Endothelial cell of umbilical vein (primary cell): Measurements from ENCODE around the gene EFHC1. TPM values are rescaled to one million over a fixed set of nuclear protein-coding genes. Genes with fewer than 3 reads are reported as not detected.
A peak's percentile ranks its signal among the peaks of the same experiment; 100 is the strongest.

Experiments used
- BruUV-seq: library from RNA; stranded (reverse); fragments of 400-500 nt; replicated peaks from 2 replicates; lab custom pipeline; 2021; lab: Mats Ljungman, UMichigan
- CTCF ChIA-PET: fragments of 300-600, 350-600 bp; sonication (Branson Sonifier 250); formaldehyde crosslinking; loops from one replicate; lab custom pipeline; 2021; ENCODE audit warnings: antibody characterized with exemption, inconsistent platforms; lab: Charles Lee
- POLR2A ChIA-PET: fragments of 300-600, 350-600 bp; sonication (Branson Sonifier 250); formaldehyde crosslinking; loops from one replicate; lab custom pipeline; 2021; ENCODE audit warnings: antibody characterized with exemption, inconsistent platforms; lab: Charles Lee
- DNase-seq: peaks from one replicate; pipeline ENCODE4 v3.0.0-alpha.2; 2011; ENCODE audit warnings: low read depth, low spot score
- FAIRE-seq: peaks from 2 replicates; lab custom pipeline; 2011; peaks lifted over from hg19 to GRCh38; lab: Jason Lieb, UNC
- H2AFZ ChIP-seq: 2 replicates; pipeline ENCODE4 v1.6.0; 2012; ENCODE audit warnings: low read depth, low read length, control low read depth, inconsistent platforms
- H3K27ac ChIP-seq: 2 replicates; pipeline ENCODE4 v1.5.1; 2011; ENCODE audit warnings: low read depth, mild to moderate bottlenecking, control low read depth, low read length, moderate library complexity; ENCODE audit not compliant: insufficient read depth
- H3K27me3 ChIP-seq, 2 experiments: 2 replicates each; pipeline versions ENCODE4 v1.6.0 to v1.6.1; 2011; ENCODE audit warnings: low read length in 2 of 2, mixed read lengths in 1 of 2; ENCODE audit not compliant: control insufficient read depth in 2 of 2, insufficient read depth in 2 of 2
- H3K36me3 ChIP-seq, 2 experiments: 2 replicates in 1 of 2; 3 replicates in 1 of 2; pipeline ENCODE4 v1.5.1; 2011; ENCODE audit warnings: low read length in 2 of 2, mild to moderate bottlenecking in 1 of 2, moderate library complexity in 1 of 2; ENCODE audit not compliant: control insufficient read depth in 2 of 2, insufficient read depth in 2 of 2; ENCODE audit errors: extremely low read depth in 1 of 2
- H3K4me1 ChIP-seq: 3 replicates; pipeline ENCODE4 v1.5.1; 2011; ENCODE audit warnings: mild to moderate bottlenecking, low read length; ENCODE audit not compliant: control insufficient read depth, insufficient read depth; ENCODE audit errors: extremely low read depth
- H3K4me2 ChIP-seq: 2 replicates; pipeline ENCODE4 v1.6.1; 2011; ENCODE audit warnings: low read length, control low read depth, mixed read lengths; ENCODE audit not compliant: insufficient read depth
- H3K4me3 ChIP-seq, 3 experiments: fragments of 200-600 bp in 1 of 3; sonication (generic), shearing (Covaris generic) in 1 of 3; replicated peaks in 1 of 3; 2 replicates each; pipeline ENCODE4 v1.5.1; 2011 to 2016; ENCODE audit warnings: control low read depth in 3 of 3, low read length in 3 of 3, mild to moderate bottlenecking in 2 of 3, inconsistent platforms in 1 of 3, low read depth in 1 of 3, moderate library complexity in 1 of 3; ENCODE audit not compliant: insufficient read depth in 1 of 3
- H3K79me2 ChIP-seq: 2 replicates; pipeline ENCODE4 v1.6.0; 2012; ENCODE audit warnings: low read length, inconsistent platforms; ENCODE audit not compliant: control insufficient read depth, insufficient read depth
- H3K9ac ChIP-seq: replicated peaks from 2 replicates; pipeline ENCODE3; 2011; ENCODE audit warnings: low read length, control low read depth; ENCODE audit not compliant: insufficient read depth; ENCODE audit errors: extremely low read depth
- H3K9me1 ChIP-seq: replicated peaks from 3 replicates; pipeline ENCODE4 v1.6.0; 2011; ENCODE audit warnings: mild to moderate bottlenecking, low read length; ENCODE audit not compliant: control insufficient read depth, insufficient read depth; ENCODE audit errors: extremely low read depth
- H3K9me3 ChIP-seq: replicated peaks from 2 replicates; pipeline ENCODE4 v1.5.1; 2012; ENCODE audit warnings: low read length, inconsistent platforms; ENCODE audit not compliant: control insufficient read depth, insufficient read depth
- H4K20me1 ChIP-seq: replicated peaks from 2 replicates; pipeline ENCODE3; 2011; ENCODE audit warnings: mild to moderate bottlenecking, low read length; ENCODE audit not compliant: control insufficient read depth, insufficient read depth; ENCODE audit errors: extremely low read depth
- CTCF ChIP-seq, 2 donors: IDR thresholded peaks; 1 replicate in 1 of 2; 2 replicates in 1 of 2; pipeline ENCODE4 v1.5.1; 2011; ENCODE audit warnings: low read length in 2 of 2, mild to moderate bottlenecking in 2 of 2, moderate library complexity in 2 of 2, control low read depth in 1 of 2, inconsistent platforms in 1 of 2, low read depth in 1 of 2; ENCODE audit not compliant: insufficient read depth in 1 of 2; ENCODE audit errors: extremely low read depth in 1 of 2
- EZH2 ChIP-seq: IDR thresholded peaks from 2 replicates; pipeline ENCODE4 v1.6.1; 2012; ENCODE audit warnings: borderline replicate concordance, low read depth, mild to moderate bottlenecking, moderate library complexity, low read length, inconsistent platforms; ENCODE audit not compliant: severe bottlenecking
- FOS ChIP-seq: IDR thresholded peaks from 2 replicates; pipeline ENCODE4 v1.6.1; 2011; ENCODE audit warnings: mild to moderate bottlenecking, low read length, moderate library complexity, borderline replicate concordance; ENCODE audit not compliant: insufficient read depth
- GATA2 ChIP-seq: IDR thresholded peaks from 2 replicates; pipeline ENCODE4 v1.7.0; 2011; ENCODE audit warnings: low read depth, mild to moderate bottlenecking, moderate library complexity, mixed read lengths, low read length; ENCODE audit not compliant: insufficient read length, insufficient read depth
- JUN ChIP-seq: IDR thresholded peaks from 2 replicates; pipeline ENCODE4 v1.6.1; 2011; ENCODE audit warnings: borderline replicate concordance, low read depth; ENCODE audit not compliant: insufficient read length, insufficient read depth
- MAX ChIP-seq: IDR thresholded peaks from 2 replicates; pipeline ENCODE4 v1.6.1; 2011; ENCODE audit not compliant: insufficient read depth, insufficient read length
- MYC ChIP-seq: IDR thresholded peaks from one replicate; pipeline ENCODE4 v1.6.1; 2011; ENCODE audit warnings: mild to moderate bottlenecking, low read depth, low read length
- POLR2A ChIP-seq: IDR thresholded peaks from 2 replicates; pipeline ENCODE4 v1.6.1; 2012; ENCODE audit warnings: low read depth, mild to moderate bottlenecking, control low read depth, low read length
- POLR2AphosphoS5 ChIP-seq: IDR thresholded peaks from 2 replicates; pipeline ENCODE4 v1.6.1; 2012; ENCODE audit warnings: low read depth, mild to moderate bottlenecking, control low read depth, low read length, moderate library complexity; ENCODE audit not compliant: insufficient read depth
- dilution Hi-C: fragments of 300-500 bp; cut with MboI; formaldehyde crosslinking; loops from one replicate; pipeline ENCODE4 v1.15.0; 2019; ENCODE audit warnings: low sequenced_read_pairs; ENCODE audit not compliant: extremely low pct_ligation_motif_present
- intact Hi-C: fragments of 100-400 bp; cut with micrococcal nuclease; formaldehyde crosslinking; loops from one replicate; pipeline ENCODE4 v1.10.0; 2022
- polyA plus RNA-seq, 4 experiments: library from polyadenylated mRNA; depleted of rRNA in 3 of 4; stranded (reverse) in 3 of 4; unstranded in 1 of 4; fragments of >200 nt; gene quantifications; 2 replicates each; pipeline versions ENCODE4 v1.2.1 to v1.2.3, GENCODE V29; 2011 to 2012; ENCODE audit warnings: missing spikeins in 1 of 4
- total RNA-seq: library from RNA; stranded (reverse); gene quantifications from 2 replicates; pipeline ENCODE4 v1.2.3, GENCODE V29; 2021

EFHC1 gene
- total and polyA plus RNA-seq, 2 donors (not counting 3 experiments of a cell fraction or from before 2014, with no cell fraction given) = 14.6 to 17.6 TPM

GRCh38 chr6:52539607-52540006 is 119.5 kb downstream of the EFHC1 start:
- Histone ChIP-seq H3K4me2 (peak overlapping the region; percentile 4), H2AFZ (no peak overlapping the region), H3K27me3 (no peaks in the 10 kb centered on the region), H3K9me1 (no peaks in the 10 kb centered on the region), H3K4me1 (peaks cover 91% of the 10 kb centered on the region), H3K9ac (no peak overlapping the region), H3K9me3 (no peaks in the 10 kb centered on the region), H4K20me1 (no peaks in the 10 kb centered on the region), H3K4me3 (no peak overlapping the region), H3K36me3 (peaks cover 0 to 7% of the 10 kb centered on the region in 2 experiments), H3K27ac (no peak overlapping the region), H3K79me2 (peaks cover 73% of the 10 kb centered on the region)
- intact Hi-C loops (no loop called here), dilution Hi-C loops (loop anchor here (25.0 kb wide), 1 partner anchor 127 kb away; the partner anchor contains the start of gene EFHC1)
- FAIRE-seq = no peak
- BruUV-seq = no TSS peak
- no peak for DNase-seq
- ChIA-PET CTCF (interaction anchor here (0.7 to 2.1 kb wide), 6 partner anchors 16 to 50 kb away, joined by 3 to 6 read pairs (median 4); no protein-coding TSS in a partner anchor), POLR2A (no interaction called here)
- TF ChIP-seq MAX (no peak), CTCF (IDR thresholded peaks at IDR 0.05; ENCODE audit: extremely low read depth in 1 of 2, insufficient read depth in 1 of 2, low read depth in 1 of 2, low read length in 2 of 2) (no peak), POLR2A (no peak), JUN (no peak), POLR2AphosphoS5 (no peak), FOS (no peak), GATA2 (no peak), MYC (no peak), EZH2 (no peak)
